AML-193 (cell line): Measurements from ENCODE around the gene ITGB3BP.
A peak's percentile ranks its signal among the peaks of the same experiment; 100 is the strongest.
"Not testable (repeated sequence)": the region's sequence is repeated elsewhere in the genome, so short reads cannot be mapped to it uniquely, and the experiment has no call there.

Experiments used
- DNase-seq, 2 experiments: peaks; one replicate each; lab custom pipeline; 2025; lab: John Stamatoyannopoulos, UW

Gene ITGB3BP, protein sequence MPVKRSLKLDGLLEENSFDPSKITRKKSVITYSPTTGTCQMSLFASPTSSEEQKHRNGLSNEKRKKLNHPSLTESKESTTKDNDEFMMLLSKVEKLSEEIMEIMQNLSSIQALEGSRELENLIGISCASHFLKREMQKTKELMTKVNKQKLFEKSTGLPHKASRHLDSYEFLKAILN

GRCh38 chr1:63522891-63523728 is at the start of gene ITGB3BP, which contains the start of gene EFCAB7:
ITGB3BP (minus strand) TSS chr1:63523225; CDS start chr1:63523133, 92 bp downstream.
EFCAB7 (plus strand) TSS chr1:63523525; CDS start chr1:63525573, 2,048 bp downstream.
- peak; percentile 92 to 95 for DNase-seq

- not testable (repeated sequence) for DNase-seq
These were observed 49.7 kb upstream of the ITGB3BP start for GRCh38 chr1:63572686-63573085.

- DNase-seq, result no peak
These were observed 46.8 kb upstream of the ITGB3BP start for GRCh38 chr1:63569640-63570316.

- no peak for DNase-seq
These were observed 46.0 kb upstream of the ITGB3BP start for GRCh38 chr1:63569068-63569467.

DNA sequence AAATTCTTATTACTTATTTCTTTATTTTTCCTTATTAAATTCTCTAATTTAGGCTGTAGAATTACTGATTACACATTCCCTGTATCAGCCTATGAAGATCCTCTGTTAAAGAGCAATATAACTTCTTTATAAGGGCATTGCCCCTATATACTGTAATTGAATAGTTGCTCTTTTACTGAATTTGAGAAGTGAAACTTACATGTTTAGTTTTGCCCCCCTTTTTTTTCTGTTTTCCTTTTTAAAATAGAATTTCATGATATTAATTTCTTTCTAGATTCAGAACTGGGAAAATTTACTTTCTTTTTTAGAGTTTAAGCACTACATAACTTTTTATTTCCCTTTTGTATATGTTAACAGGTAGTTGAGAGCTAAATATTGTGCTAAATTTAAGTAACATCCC is 40.7 kb upstream of the ITGB3BP start:
- no peak for DNase-seq

DNA sequence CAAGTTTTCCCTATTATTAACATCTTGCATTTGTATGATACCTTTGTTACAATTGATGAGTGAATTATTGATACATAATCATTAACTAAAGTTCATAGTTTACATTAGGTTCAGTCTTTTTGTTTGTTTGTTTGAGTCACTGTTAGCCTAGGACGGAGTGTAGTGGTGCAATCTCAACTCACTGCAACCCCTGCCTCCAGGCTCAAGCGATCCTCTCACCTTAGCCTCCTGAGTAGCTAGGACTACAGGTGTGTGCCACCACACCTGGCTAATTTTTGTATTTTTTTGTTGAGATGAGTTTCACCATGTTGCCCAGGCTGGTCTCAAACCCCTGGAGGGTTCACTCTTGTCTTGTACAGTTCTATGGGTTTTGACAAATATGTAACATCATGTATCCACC is 36.3 kb upstream of the ITGB3BP start:
- no peak for DNase-seq

GRCh38 chr1:63557365-63557987 is 34.5 kb upstream of the ITGB3BP start:
- DNase-seq, result peak; percentile 47 to 59

GRCh38 chr1:63555480-63555879 is 32.5 kb upstream of the ITGB3BP start:
- DNase-seq, result no peak

DNA sequence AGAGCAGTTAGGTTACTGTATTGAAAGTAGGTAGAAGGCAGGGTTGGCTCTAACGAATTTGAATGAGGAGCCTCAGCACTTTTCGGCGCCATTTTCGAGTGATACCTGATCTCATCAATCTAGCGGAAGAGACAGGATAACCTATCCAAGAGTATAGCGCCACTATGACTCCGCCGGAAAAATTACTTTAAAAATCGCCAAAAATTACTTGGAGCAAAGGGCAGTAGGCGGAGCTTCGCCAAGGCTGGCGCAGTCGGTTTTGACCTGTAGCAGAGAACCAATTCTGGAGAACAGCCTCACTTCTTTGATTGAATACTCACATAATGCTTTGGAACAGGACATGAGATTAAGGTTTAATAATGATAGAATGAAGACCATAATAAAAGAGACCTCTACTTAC is 25.9 kb upstream of the ITGB3BP start:
- no peak for DNase-seq

GRCh38 chr1:63548303-63548702 is 25.3 kb upstream of the ITGB3BP start:
- no peak for DNase-seq

DNA sequence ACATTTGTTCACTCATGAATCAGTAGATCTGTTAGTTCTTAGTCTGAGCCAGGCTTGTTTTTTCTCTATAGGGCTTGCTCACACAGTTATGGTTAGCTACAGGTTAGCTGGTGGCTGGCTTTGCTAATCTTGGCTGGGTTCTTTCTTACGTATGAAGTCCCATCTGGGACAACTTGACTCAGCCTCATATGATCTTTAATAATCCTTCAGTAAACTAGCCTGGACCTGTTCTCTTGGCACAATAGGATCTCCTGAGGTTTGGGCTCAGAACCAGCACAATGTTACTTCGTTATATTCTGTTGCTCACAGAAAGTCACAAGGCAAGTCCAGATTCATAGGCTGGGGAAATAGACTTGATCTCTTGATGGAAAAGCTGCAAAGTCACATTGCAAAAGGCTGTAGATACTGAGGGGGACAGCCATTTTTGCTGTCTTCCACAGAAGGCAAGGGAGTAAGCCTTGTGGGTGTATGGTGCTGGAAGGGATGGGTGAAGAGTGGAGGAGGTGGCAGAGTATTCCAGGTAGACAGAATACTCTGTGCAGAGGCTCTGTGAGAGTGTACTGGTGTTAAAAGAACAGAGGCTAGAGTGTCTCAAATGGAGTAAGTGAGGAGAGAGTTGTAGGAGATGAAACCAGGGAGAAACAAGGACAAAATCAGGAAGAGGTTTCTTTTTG is 24.7 kb upstream of the ITGB3BP start:
- DNase-seq, result no peak

GRCh38 chr1:63545780-63546179 is 22.8 kb upstream of the ITGB3BP start:
- peak in 1 of 2 experiments; percentile 11 for DNase-seq

GRCh38 chr1:63537940-63538339 is 14.9 kb upstream of the ITGB3BP start:
- peak; percentile 27 to 42 for DNase-seq

- no peak for DNase-seq
These were observed 14.0 kb upstream of the ITGB3BP start for GRCh38 chr1:63537006-63537405.

DNA sequence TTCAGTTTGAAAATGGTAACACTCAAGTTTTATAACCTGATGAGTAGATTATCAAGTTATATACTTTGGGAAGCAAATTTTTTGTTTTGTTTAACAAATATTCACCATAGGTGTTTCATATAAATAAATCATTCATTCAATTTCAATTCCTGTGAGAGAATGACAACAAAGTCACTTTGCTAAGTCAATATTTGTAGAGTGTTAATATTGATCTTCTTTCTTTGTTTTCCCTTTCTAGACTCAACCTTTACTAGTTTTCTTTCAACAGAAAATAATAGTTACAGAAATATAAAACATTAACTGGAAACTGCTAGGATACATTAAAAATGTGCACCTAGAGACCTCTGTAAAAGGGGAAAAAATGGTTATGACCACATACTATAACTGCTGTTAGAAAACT is 11.4 kb upstream of the ITGB3BP start:
- no peak for DNase-seq

DNA sequence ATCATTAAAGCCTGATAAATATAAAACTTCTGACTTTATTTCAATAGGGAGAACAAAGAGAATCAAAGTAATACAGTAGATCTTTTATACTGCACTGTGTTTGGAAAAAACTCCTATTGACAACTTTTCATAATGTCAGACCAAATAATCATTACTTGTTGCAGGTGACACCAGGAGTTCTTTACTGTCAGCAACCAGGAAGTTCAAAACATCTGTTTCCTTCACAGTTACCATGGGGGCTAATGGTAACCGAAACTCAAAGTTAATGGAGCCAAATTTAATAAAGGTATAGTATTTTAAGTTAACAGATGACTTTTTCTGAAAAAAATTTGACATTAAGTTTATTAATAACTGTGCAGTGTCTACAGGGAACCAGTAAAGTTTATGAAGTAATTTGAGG is 10.9 kb upstream of the ITGB3BP start:
- DNase-seq, result no peak

DNA sequence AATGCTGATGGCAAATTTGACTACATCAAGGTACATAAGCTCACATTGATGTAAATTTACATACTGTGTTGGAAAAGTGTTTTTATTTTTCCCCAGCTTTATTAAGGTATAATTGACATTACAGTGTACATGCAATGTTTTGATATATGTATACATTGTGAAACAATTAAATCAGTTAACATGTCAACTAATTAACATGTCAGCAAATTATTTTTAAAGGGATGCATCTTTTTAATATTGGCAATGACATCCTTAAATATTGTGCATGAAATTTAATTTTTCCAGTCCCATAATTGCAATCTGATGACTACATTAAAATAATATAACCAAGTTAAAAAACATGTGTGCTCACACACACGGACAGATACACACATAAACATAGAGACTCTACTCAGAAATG is 9.7 kb upstream of the ITGB3BP start:
- DNase-seq, result no peak

DNA sequence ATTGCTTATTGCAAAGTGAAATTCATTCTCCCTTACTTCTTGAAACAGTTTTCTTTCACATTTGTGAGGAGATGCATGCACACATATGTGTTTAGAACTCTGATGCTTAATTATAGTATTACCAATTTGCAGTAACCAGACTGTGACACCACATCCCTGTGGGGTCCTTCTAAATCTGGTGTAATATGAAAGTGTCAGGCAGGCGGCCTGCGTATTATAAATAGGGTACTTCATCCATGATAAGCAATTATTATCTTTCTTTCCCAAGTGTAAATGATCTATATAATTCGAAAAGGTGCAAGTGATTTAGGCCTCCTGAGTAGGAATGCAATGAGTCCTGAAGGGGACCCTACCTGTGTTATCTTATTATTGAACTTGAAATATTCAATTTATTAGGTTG is 1.2 kb upstream of the ITGB3BP start:
- DNase-seq, result no peak

DNA sequence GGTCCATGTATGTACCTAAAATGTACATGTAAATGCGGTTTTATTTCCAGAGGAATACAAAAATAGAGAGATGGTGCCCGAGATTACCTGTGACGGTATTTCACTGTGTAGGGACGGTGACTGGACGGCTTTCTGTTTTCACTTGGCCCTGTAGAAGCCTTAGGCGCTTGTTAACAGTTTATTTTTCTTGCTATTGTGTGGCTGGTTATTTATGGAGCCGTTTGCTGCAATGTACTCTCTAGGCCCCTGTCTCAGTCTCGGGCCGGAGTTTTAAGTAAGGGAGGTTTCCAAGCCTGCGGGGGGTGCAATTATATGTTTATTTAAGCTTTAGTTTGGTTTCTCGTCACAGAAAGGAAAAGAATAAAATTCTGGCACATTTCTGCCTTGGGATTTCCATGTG is 713 bp upstream of the ITGB3BP start:
- DNase-seq, result no peak

DNA sequence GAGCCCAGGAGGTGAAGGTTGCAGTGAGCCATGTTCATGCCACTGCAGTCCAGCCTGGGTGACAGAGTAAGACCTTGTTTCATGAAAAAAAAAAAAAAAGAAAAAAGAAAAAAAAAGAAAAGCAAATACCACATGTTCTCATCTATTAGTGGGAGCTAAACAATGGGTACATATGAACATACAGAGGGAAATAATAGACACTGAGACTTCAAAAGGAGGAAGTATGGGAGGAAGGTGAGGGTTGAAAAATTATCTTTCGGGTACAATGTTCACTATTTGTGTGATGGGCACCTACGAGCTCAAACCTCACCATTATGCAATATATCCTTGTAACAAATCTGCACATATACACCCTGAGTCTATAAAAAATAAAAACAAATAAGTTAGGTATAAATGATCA is 6.4 kb downstream of the ITGB3BP start:
- no peak for DNase-seq

DNA sequence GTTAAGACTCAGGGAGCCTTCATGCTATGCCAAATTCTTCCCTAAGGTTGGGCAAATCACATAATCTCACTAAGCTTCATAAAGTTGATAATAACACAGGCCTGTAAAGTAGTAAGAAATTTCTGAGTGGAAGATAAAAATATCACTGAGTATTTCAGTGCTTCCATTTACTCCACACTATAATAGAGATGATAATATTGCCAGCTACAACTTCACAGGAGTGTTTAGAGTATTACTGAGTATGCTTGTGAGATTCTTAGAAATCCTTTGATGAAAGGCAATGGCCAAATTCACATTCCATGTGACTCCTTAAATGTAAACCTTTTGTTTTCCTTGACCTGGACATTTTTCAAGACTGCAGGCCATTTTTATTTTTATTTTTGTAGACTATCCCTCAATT is 10.4 kb downstream of the ITGB3BP start:
- no peak for DNase-seq

DNA sequence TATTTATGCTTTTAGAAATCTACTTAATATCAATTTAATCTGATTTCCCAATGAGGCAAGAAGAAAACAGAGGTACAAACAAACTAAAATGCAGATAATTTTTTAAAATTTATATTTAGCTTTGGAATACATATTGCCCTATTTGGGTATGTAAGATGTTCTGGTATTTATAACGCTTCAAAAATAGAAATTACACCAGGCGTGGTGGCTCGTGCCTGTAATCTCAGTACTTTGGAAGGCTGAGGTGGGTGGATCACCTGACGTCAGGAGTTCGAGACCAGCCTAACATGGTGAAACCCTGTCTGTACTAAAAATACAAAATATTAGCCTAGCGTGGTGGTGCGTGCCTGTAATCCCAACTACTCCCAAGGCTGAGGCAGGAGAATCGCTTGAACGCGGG is 13.3 kb downstream of the ITGB3BP start:
- no peak for DNase-seq
